NCI-H69 (cell line): ENCODE data around the gene CAPN13.

Experiments used
- DNase-seq: peaks from one replicate; lab custom pipeline; 2025; lab: John Stamatoyannopoulos, UW

Gene CAPN13

GRCh38 chr2:30764021-30764800, 43.0 kb downstream of the CAPN13 start:
- DNase-seq = no peak

GRCh38 chr2:30763151-30763660, 44.0 kb downstream of the CAPN13 start:
- no peak for DNase-seq

- DNase-seq = no peak
These were observed 46.0 kb downstream of the CAPN13 start for GRCh38 chr2:30761226-30761625.

- no peak for DNase-seq
These were observed 47.8 kb downstream of the CAPN13 start for GRCh38 chr2:30759481-30759880.

- DNase-seq = no peak
These were observed 49.0 kb downstream of the CAPN13 start for GRCh38 chr2:30758191-30758651.

GRCh38 chr2:30757749-30758148, 49.5 kb downstream of the CAPN13 start:
- DNase-seq = no peak

- DNase-seq = no peak
These were observed 50.3 kb downstream of the CAPN13 start for GRCh38 chr2:30756971-30757370.

- peak; percentile 56 for DNase-seq
These were observed 51.1 kb downstream of the CAPN13 start for GRCh38 chr2:30756051-30756719.

- DNase-seq = no peak
These were observed 53.6 kb downstream of the CAPN13 start for GRCh38 chr2:30753630-30754029.

GRCh38 chr2:30752811-30753210, 54.4 kb downstream of the CAPN13 start:
- no peak for DNase-seq

GRCh38 chr2:30747206-30747605, 60.0 kb downstream of the CAPN13 start:
- no peak for DNase-seq

GRCh38 chr2:30744823-30745222, 62.4 kb downstream of the CAPN13 start:
- no peak for DNase-seq

GRCh38 chr2:30741576-30741975, 65.7 kb downstream of the CAPN13 start:
- peak; percentile 21 for DNase-seq

GRCh38 chr2:30738141-30738911, 68.9 kb downstream of the CAPN13 start:
- DNase-seq = no peak

GRCh38 chr2:30737326-30737610, 70.0 kb downstream of the CAPN13 start:
- DNase-seq = no peak

GRCh38 chr2:30736461-30737325, 70.6 kb downstream of the CAPN13 start:
- DNase-seq = peak; percentile 79

- DNase-seq = no peak
These were observed 73.2 kb downstream of the CAPN13 start for GRCh38 chr2:30733876-30734520.

- DNase-seq = no peak
These were observed 74.4 kb downstream of the CAPN13 start for GRCh38 chr2:30732876-30733275.

GRCh38 chr2:30732376-30732775, 74.9 kb downstream of the CAPN13 start:
- DNase-seq = no peak

GRCh38 chr2:30731706-30732105, 75.5 kb downstream of the CAPN13 start:
- no peak for DNase-seq
